ENCODE results near the gene LYPD8. TPM values are rescaled to one million over a fixed set of nuclear protein-coding genes. Genes with fewer than 3 reads are reported as not detected.

LYPD8 gene
- total and polyA plus RNA-seq, 2 of the 8 experiments (the other 6 are each of a cell fraction or from before 2014, with no cell fraction given): not detected

DNA sequence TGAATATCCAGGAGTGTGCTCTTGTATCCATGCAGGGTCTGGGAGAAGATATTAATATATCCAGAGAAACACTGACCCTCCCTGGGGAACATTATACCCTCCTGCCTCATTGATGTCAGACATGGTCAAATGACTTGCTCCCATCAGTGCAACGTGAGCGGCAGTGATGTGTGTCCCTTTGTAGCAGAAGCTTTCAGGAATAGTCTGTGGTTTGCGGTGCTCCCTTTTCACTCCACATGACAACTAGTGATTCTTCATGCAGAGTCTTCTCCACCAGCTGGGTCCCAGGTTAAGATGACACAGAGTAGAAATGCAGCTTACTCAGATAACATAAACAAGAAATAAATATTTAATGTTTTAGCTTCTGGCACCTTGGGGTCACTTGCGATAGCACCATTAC, 31.9 kb upstream of the LYPD8 start (continued):
- TF ChIP-seq SIN3A (conservative IDR thresholded peaks at IDR 0.05 in 1 of 2, IDR thresholded peaks at IDR 0.05 in 1 of 2; ENCODE audit: low read depth in 1 of 2, low read length in 2 of 2): no peak
- no peak for TF ChIP-seq CHD1 (IDR thresholded peaks at IDR 0.05; ENCODE audit: low read depth, low read length)
- TF ChIP-seq BACH1 (IDR thresholded peaks at IDR 0.05; ENCODE audit: low read length): no peak
- TF ChIP-seq CBX5 (IDR thresholded peaks at IDR 0.05; ENCODE audit: low read depth, low read length): no peak
- TF ChIP-seq YY1 (IDR thresholded peaks at IDR 0.05; ENCODE audit: low read depth, low read length): no peak
- no peak for TF ChIP-seq ZNF274 (IDR thresholded peaks at IDR 0.05; ENCODE audit: borderline replicate concordance, extremely low read depth, low read length)
- TF ChIP-seq POLR2AphosphoS5 (IDR thresholded peaks at IDR 0.05; ENCODE audit: low read depth, low read length): no peak
- no peak for TF ChIP-seq GTF2F1 (IDR thresholded peaks at IDR 0.05; ENCODE audit: borderline replicate concordance, low read depth, low read length)
- no peak for TF ChIP-seq POLR2A (IDR thresholded peaks at IDR 0.05; ENCODE audit: control extremely low read depth in 1 of 2, low read depth in 2 of 2, low read length in 2 of 2)

Data from H1 (cell line).